Prostate gland (tissue), 2 donors: ENCODE data around the gene HGF. TPM values are rescaled to one million over a fixed set of nuclear protein-coding genes. Genes with fewer than 3 reads are reported as not detected.

Experiments used
- DNase-seq: peaks from one replicate; pipeline ENCODE4 v3.0.0-alpha.2; 2019; ENCODE audit warnings: low spot score
- H3K27ac ChIP-seq, 2 donors: fragments of 200-600 bp; sonication (generic); 2 replicates each; pipeline ENCODE4 v1.5.1; 2017 to 2019
- H3K27me3 ChIP-seq: fragments of 200-600 bp; sonication (generic); replicated peaks from 2 replicates; pipeline ENCODE4 v1.5.1; 2019; ENCODE audit not compliant: insufficient read depth
- H3K36me3 ChIP-seq, 2 donors: fragments of 200-600 bp; sonication (generic); 1 replicate in 1 of 2; 2 replicates in 1 of 2; pipeline versions ENCODE4 v1.5.1 to v1.8.1; 2017 to 2019
- H3K4me1 ChIP-seq: fragments of 200-600 bp; sonication (generic); replicated peaks from 2 replicates; pipeline ENCODE4 v1.5.1; 2019
- H3K4me3 ChIP-seq, 2 donors: fragments of 200-600 bp; sonication (generic); 2 replicates each; pipeline ENCODE4 v1.5.1; 2017 to 2019
- H3K9me3 ChIP-seq: fragments of 200-600 bp; sonication (generic); 2 replicates; pipeline ENCODE4 v1.5.1; 2017
- CTCF ChIP-seq, 4 experiments: fragments of 200-600 bp in 2 of 4; fragments of 450-650 bp in 2 of 4; sonication (generic) in 2 of 4; IDR thresholded peaks; 1 replicate in 3 of 4; 2 replicates in 1 of 4; pipeline ENCODE4 v1.5.1; 2016 to 2019; ENCODE audit warnings: antibody characterized with exemption in 4 of 4, mild to moderate bottlenecking in 2 of 4, moderate library complexity in 2 of 4
- POLR2A ChIP-seq: fragments of 450-650 bp; IDR thresholded peaks from one replicate; pipeline ENCODE4 v1.6.1; 2016; ENCODE audit warnings: antibody characterized with exemption, mild to moderate bottlenecking
- POLR2AphosphoS5 ChIP-seq: sonication (generic); formaldehyde crosslinking; IDR thresholded peaks from one replicate; pipeline ENCODE4 v1.6.1; 2017; ENCODE audit warnings: antibody characterized with exemption
- WGBS: methylation state at CpG from one replicate; pipeline ENCODE4 v1.1.5; 2018; 5-methylcytosine and 5-hydroxymethylcytosine counted together
- intact Hi-C: fragments of 100-400 bp; cut with DNase I; formaldehyde crosslinking; loops from one replicate; pipeline ENCODE4 v1.14.2; 2022
- total RNA-seq, 2 donors: library from RNA; depleted of rRNA; stranded (reverse); fragments of >200 nt; gene quantifications; one replicate each; pipeline ENCODE4 v1.1.0, GENCODE V29; 2016

Gene HGF
- total RNA-seq, 2 donors from 2014 or later, result 7.5 to 8.1 TPM

DNA sequence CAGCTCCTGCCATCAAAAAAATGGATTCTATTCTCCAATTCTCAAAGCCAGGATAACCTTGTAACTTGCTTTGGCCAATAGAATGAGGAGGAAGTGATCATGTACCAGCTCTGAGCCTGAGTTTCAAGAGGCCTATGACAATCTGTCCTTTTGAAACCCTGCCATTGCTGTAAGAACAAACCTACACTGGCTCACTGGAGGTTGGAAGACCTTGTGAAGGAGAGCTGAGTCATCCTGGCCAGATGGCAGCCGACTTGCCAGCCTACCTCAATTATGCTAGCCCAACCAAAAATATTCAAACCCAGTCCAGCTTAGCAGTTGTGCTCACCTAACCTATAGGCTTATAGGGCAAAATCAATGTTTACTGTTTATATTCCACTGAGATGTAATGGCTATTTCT lies 93.0 kb downstream of the HGF start:
- Histone ChIP-seq H3K9me3 (no peaks in the 10 kb centered on the region), H3K4me1 (no peaks in the 10 kb centered on the region), H3K36me3 (no peaks in the 10 kb centered on the region), H3K27me3 (no peaks in the 10 kb centered on the region), H3K27ac (no peak overlapping the region), H3K4me3 (no peak overlapping the region)
- DNase-seq, result no peak
- intact Hi-C loops, result no loop called here
- TF ChIP-seq POLR2AphosphoS5 (no peak), POLR2A (no peak), CTCF (IDR thresholded peaks at IDR 0.05) (no peak)
- 58% methylated on average over 1 of the region's 1 CpG for WGBS

DNA sequence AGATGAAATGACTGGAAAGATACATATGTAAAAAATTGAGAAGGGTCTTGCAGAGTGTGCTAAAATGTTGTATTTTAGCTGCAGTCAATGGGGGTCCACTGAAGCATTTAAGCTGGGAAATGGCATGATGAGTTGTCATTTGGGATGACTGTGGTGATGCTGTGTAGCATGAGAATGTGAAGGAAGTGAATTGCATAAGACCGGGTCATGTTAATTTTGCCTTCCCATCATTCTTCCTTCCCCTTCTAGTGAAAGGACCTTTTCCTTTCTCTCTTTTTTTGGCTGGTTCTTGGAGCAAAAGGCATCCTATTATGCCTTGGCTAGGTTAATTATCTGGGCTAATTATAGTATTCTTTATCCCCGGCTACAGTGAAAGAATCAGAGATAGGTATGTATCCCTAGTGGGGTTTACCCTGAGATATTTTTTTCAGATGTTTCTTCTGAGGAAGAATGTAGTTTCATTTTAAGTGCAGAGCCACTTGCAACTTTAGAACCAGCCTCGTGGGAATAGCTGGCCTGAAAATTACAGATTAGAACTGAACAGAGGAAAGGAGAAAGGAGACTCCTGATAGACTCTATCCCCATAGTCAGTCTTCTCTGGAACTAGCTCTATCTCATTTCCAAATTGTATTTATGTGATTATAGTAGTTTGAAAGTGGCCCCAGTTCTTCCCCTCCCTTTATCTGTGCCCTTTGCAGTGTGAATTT lies 93.6 kb downstream of the HGF start:
- 61% methylated on average over 3 of the region's 3 CpGs for WGBS
- Histone ChIP-seq H3K27ac (no peak overlapping the region), H3K4me1 (no peaks in the 10 kb centered on the region), H3K9me3 (no peaks in the 10 kb centered on the region), H3K27me3 (no peaks in the 10 kb centered on the region), H3K36me3 (no peaks in the 10 kb centered on the region), H3K4me3 (no peak overlapping the region)
- TF ChIP-seq POLR2A (no peak), POLR2AphosphoS5 (no peak), CTCF (IDR thresholded peaks at IDR 0.05) (no peak)
- intact Hi-C loops, result no loop called here
- no peak for DNase-seq

- intact Hi-C loops, result no loop called here
- Histone ChIP-seq H3K27me3 (no peaks in the 10 kb centered on the region), H3K27ac (no peak overlapping the region)
Observed at GRCh38 chr7:81674431-81674830, 95.4 kb downstream of the HGF start.

DNA sequence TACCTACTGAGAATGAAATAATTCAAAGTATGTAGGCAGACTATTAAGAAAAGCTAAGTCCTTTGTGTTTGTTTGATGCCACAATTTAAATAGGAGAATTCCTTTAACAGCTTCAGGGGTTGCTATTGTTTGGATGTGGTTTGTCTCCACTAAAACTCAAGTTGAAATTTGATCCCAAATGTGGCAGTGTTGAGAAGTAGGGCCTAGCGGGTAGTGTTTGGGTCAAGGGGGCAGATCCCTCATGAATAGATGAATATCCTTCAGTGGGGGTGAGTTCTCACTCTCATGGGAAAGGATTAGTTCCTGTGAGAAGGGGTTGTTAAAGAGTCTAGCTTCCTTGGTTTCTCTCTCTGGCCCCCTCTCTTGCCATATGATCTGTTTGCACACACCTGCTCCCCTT lies 97.0 kb downstream of the HGF start:
- H3K27me3 ChIP-seq, result no peaks in the 10 kb centered on the region
- TF ChIP-seq POLR2AphosphoS5 (no peak), POLR2A (no peak), CTCF (IDR thresholded peaks at IDR 0.05) (no peak)
- DNase-seq, result no peak
- H3K4me3 ChIP-seq, result no peak overlapping the region
- intact Hi-C loops, result no loop called here
- no peaks in the 10 kb centered on the region for H3K36me3 ChIP-seq
- H3K27ac ChIP-seq, result no peak overlapping the region
- no peaks in the 10 kb centered on the region for H3K4me1 ChIP-seq
- WGBS, result 63% methylated on average over 1 of the region's 1 CpG
- no peaks in the 10 kb centered on the region for H3K9me3 ChIP-seq

More at GRCh38 chr7:81674431-81674830, 95.4 kb downstream of the HGF start:
- Histone ChIP-seq H3K9me3 (no peaks in the 10 kb centered on the region), H3K4me3 (no peak overlapping the region), H3K4me1 (no peaks in the 10 kb centered on the region), H3K36me3 (no peaks in the 10 kb centered on the region)
- WGBS, result 57% methylated on average over 2 of the region's 2 CpGs
- DNase-seq, result no peak
- no peak for TF ChIP-seq POLR2AphosphoS5
- TF ChIP-seq POLR2A, result no peak
- no peak for TF ChIP-seq CTCF (IDR thresholded peaks at IDR 0.05)

DNA sequence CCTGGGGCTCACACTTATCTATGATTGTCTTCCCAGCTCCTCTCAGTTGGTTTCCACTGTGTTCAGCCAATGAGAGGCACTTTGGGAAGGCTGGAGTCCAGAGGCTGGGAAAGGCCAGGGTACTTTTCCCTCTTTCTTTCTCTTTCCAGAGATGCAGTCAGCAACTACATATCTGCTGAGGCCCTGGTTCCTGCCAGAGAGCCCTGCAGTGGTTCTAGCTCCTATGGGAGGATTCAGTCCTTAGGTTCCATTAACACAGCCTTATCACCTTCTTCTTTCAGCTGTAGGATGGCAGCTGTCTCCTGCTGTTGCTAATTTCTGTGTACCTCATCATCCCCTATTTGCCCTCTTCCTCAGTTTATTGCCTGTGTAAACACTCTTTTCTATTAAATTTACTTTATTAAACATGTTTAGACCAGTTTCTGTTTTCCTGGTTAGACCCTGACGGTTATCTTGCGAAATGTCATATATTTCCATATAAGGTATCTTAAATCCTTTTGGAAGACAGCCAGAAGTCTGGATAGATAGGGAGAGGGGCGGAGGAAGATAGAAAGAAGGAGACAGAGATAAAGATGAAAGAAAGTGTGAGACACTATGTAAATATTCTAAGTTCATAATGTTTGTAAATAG lies 100.3 kb downstream of the HGF start:
- intact Hi-C loops, result no loop called here
- no peaks in the 10 kb centered on the region for H3K27me3 ChIP-seq
- H3K9me3 ChIP-seq, result no peaks in the 10 kb centered on the region
- DNase-seq, result no peak
- WGBS, result 63% methylated on average over 3 of the region's 3 CpGs
- TF ChIP-seq POLR2A (no peak), CTCF (IDR thresholded peaks at IDR 0.05) (no peak), POLR2AphosphoS5 (no peak)
- no peak overlapping the region for H3K4me3 ChIP-seq
- no peaks in the 10 kb centered on the region for H3K36me3 ChIP-seq
- H3K4me1 ChIP-seq, result no peaks in the 10 kb centered on the region
- no peak overlapping the region for H3K27ac ChIP-seq
